Lung (tissue), 12 donors: Measurements from ENCODE around the gene ZC3H15. TPM values are rescaled to one million over a fixed set of nuclear protein-coding genes. Genes with fewer than 3 reads are reported as not detected.
A peak's percentile ranks its signal among the peaks of the same experiment; 100 is the strongest.

ENCODE experiments used
- ATAC-seq: fragments of 200-7000 bp; cut with Tn5 transposase; one replicate; pipeline ENCODE4 v1.9.1; 2020; ENCODE audit warnings: moderate number of reproducible peaks; ENCODE audit not compliant: insufficient read depth, low FRiP score
- DNase-seq, 3 donors: peaks; one replicate each; pipeline ENCODE4 v3.0.0-alpha.2; 2013 to 2017
- H3K27ac ChIP-seq, 2 donors: one replicate each; pipeline ENCODE4 v1.5.1; 2013; ENCODE audit warnings: mild to moderate bottlenecking in 2 of 2, moderate library complexity in 2 of 2, control low read depth in 1 of 2, inconsistent platforms in 1 of 2, low read depth in 1 of 2, low read length in 1 of 2
- H3K27me3 ChIP-seq, 3 donors: one replicate each; pipeline ENCODE4 v1.5.1; 2013; ENCODE audit warnings: low read length in 2 of 3; ENCODE audit not compliant: control insufficient read depth in 3 of 3, insufficient read depth in 3 of 3
- H3K36me3 ChIP-seq, 4 donors: one replicate each; pipeline ENCODE4 v1.5.1; 2013; ENCODE audit warnings: low read length in 4 of 4, mild to moderate bottlenecking in 1 of 4, moderate library complexity in 1 of 4; ENCODE audit not compliant: control insufficient read depth in 4 of 4, insufficient read depth in 4 of 4
- H3K4me1 ChIP-seq, 5 donors: one replicate each; pipeline ENCODE4 v1.5.1; 2013; ENCODE audit warnings: low read length in 5 of 5, mild to moderate bottlenecking in 2 of 5, moderate library complexity in 1 of 5; ENCODE audit not compliant: control insufficient read depth in 5 of 5, insufficient read depth in 5 of 5
- H3K4me3 ChIP-seq: one replicate; pipeline ENCODE4 v1.5.1; 2013; ENCODE audit warnings: mild to moderate bottlenecking, control low read depth, moderate library complexity
- H3K9ac ChIP-seq, 2 donors: one replicate each; pipeline ENCODE4 v1.5.1; 2013; ENCODE audit warnings: low read length in 2 of 2, control low read depth in 1 of 2; ENCODE audit not compliant: insufficient read depth in 1 of 2
- H3K9me3 ChIP-seq, 4 donors: one replicate each; pipeline ENCODE4 v1.5.1; 2013; ENCODE audit warnings: low read length in 3 of 4, mild to moderate bottlenecking in 1 of 4, moderate library complexity in 1 of 4; ENCODE audit not compliant: control insufficient read depth in 4 of 4, insufficient read depth in 3 of 4
- CTCF ChIP-seq: IDR thresholded peaks from 2 replicates; pipeline ENCODE4 v1.5.1; 2012; ENCODE audit warnings: mild to moderate bottlenecking; ENCODE audit errors: control extremely low read depth, extremely low read depth
- WGBS, 2 donors: extraction: QIAGEN DNeasy Blood & Tissue Kit; methylation state at CpG; one replicate each; pipeline ENCODE4 v1.1.7; 2013; 5-methylcytosine and 5-hydroxymethylcytosine counted together
- polyA plus RNA-seq, 2 donors: library from polyadenylated mRNA; stranded (reverse); fragments of 200-250 nt; gene quantifications; one replicate each; pipeline ENCODE4 v1.2.1, GENCODE V29; 2013
- total RNA-seq, 2 donors: library from RNA; depleted of rRNA in 1 of 2; stranded (reverse); fragments of >200 nt in 1 of 2; gene quantifications; one replicate each; pipeline ENCODE4 v1.2.1, GENCODE V29; 2014 to 2021
- donor health status: control.
- donor health status: control.
- donor health status: Bipolar disorder and iron deficiency.
- donor health status: healthy.
- donor health status: DM: yes; HTN: yes; CAD: no.

Gene ZC3H15
- total and polyA plus RNA-seq, 4 donors: 33.4 to 74.7 (median 41.7) TPM

GRCh38 chr2:186497928-186498327 lies 11.9 kb downstream of the ZC3H15 start:
- DNase-seq (no peak), ATAC-seq (no peak)
- WGBS, 2 donors: 95 to 96% methylated on average over 3 of the region's 3 CpGs
- peaks cover 10 to 15% (median 15%) of the 10 kb centered on the region in 4 donors for H3K36me3 ChIP-seq
- TF ChIP-seq CTCF: no peak
- no peaks in the 10 kb centered on the region for H3K9me3 ChIP-seq
- H3K27ac ChIP-seq: no peak overlapping the region
- peaks cover 0 to 12% (median 0%) of the 10 kb centered on the region in 5 donors for H3K4me1 ChIP-seq
- no peak overlapping the region for H3K4me3 ChIP-seq
- no peak overlapping the region for H3K9ac ChIP-seq
- no peaks in the 10 kb centered on the region for H3K27me3 ChIP-seq

- Histone ChIP-seq H3K27me3 (no peaks in the 10 kb centered on the region), H3K4me1 (peaks cover 0 to 3% (median 0%) of the 10 kb centered on the region in 5 donors), H3K27ac (no peak overlapping the region), H3K4me3 (no peak overlapping the region), H3K9me3 (no peaks in the 10 kb centered on the region), H3K36me3 (peaks cover 11 to 16% (median 16%) of the 10 kb centered on the region in 4 donors), H3K9ac (no peak overlapping the region)
- ATAC-seq (no peak), DNase-seq (no peak)
- TF ChIP-seq CTCF: no peak
- 40 to 41% methylated on average over 1 of the region's 1 CpG for WGBS, 2 donors
These were observed 12.8 kb downstream of the ZC3H15 start for GRCh38 chr2:186498834-186499233.

DNA sequence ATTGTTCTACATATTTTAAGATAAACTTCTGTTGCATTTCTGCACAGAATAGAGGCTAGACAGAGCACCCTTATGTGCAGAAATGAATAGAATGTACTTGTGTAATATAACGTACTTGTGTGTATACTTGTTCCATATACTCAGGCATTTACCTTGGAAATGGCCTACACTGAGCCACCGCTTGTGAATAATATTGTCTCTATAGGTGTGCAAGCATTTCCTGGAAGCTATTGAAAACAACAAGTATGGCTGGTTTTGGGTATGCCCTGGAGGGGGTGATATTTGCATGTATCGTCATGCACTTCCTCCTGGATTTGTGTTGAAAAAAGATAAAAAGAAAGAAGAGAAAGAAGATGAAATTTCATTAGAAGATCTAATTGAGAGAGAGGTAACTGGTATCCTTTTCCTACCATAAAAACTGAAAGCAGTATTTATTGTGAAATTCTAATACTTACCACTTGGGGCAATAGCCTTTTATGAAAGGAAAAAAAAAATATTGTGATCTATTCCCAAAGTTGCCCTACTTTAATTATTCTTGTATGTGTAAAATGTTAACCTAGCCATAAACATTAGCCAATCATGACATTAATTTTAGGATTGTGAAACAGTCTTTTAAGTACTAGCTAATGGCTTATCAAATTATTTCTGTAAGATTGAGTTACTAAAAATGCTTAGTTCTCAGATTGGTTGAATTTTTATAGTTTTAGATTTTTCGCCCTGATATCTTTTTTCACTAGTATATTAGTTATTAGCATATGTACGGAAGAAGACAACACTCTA lies 18.0 kb downstream of the ZC3H15 start:
- DNase-seq (peak in 2 of 3 donors; percentile 46 to 49), ATAC-seq (peak; percentile 70)
- Histone ChIP-seq H3K27me3 (no peaks in the 10 kb centered on the region), H3K4me3 (no peak overlapping the region), H3K9me3 (no peaks in the 10 kb centered on the region), H3K36me3 (peaks cover 15 to 43% (median 35%) of the 10 kb centered on the region in 4 donors), H3K27ac (no peak overlapping the region), H3K9ac (no peak overlapping the region), H3K4me1 (no peaks in the 10 kb centered on the region)
- 71 to 79% methylated on average over 5 of the region's 5 CpGs for WGBS, 2 donors
- peak; percentile 38 for TF ChIP-seq CTCF
